Skin of body (tissue), 1 donor: ENCODE data around the gene NOD1. TPM values are rescaled to one million over a fixed set of nuclear protein-coding genes. Genes with fewer than 3 reads are reported as not detected.

Source experiments
- total RNA-seq: library from RNA; depleted of rRNA; stranded (reverse); fragments of >200 nt; gene quantifications from one replicate; pipeline ENCODE4 v1.2.3, GENCODE V29; 2014

Gene NOD1
- total RNA-seq, 1 donor from 2014 or later, result 12.8 TPM

Other genes starting within 250 kb of the NOD1 start
- 18.8 TPM for gene ZNRF2, start 194.2 kb downstream of the NOD1 start, total RNA-seq
- gene GGCT, start 26.0 kb upstream of the NOD1 start, total RNA-seq, result 36.3 TPM
- gene GARS1, start 116.1 kb upstream of the NOD1 start, total RNA-seq, result 54.4 TPM
- gene CRHR2, start 203.7 kb upstream of the NOD1 start, total RNA-seq, result 0.20 TPM